H9 (cell line): ENCODE data around the gene C1QTNF3. TPM values are rescaled to one million over a fixed set of nuclear protein-coding genes. Genes with fewer than 3 reads are reported as not detected.
"Not testable (repeated sequence)": the region's sequence is repeated elsewhere in the genome, so short reads cannot be mapped to it uniquely, and the experiment has no call there.

ENCODE experiments used
- DNase-seq: peaks from one replicate; pipeline ENCODE4 v3.0.0-alpha.2; 2017
- H2AFZ ChIP-seq: one replicate; pipeline ENCODE4 v1.6.1; 2013; ENCODE audit warnings: mild to moderate bottlenecking, low read length, control low read depth, moderate library complexity
- H2AK5ac ChIP-seq: 2 replicates; pipeline ENCODE4 v1.6.1; 2013; ENCODE audit warnings: low read length, control low read depth, mixed read lengths; ENCODE audit not compliant: insufficient read length
- H2BK120ac ChIP-seq: one replicate; pipeline ENCODE4 v1.6.1; 2013; ENCODE audit warnings: low read depth, mild to moderate bottlenecking, low read length, control low read depth, inconsistent platforms; ENCODE audit not compliant: poor library complexity, severe bottlenecking
- H2BK12ac ChIP-seq: 2 replicates; pipeline ENCODE4 v1.6.1; 2013; ENCODE audit warnings: low read length, control low read depth, mixed read lengths, low read depth; ENCODE audit not compliant: insufficient read length
- H2BK15ac ChIP-seq: 2 replicates; pipeline ENCODE4 v1.6.1; 2013; ENCODE audit warnings: low read depth, low read length, control low read depth
- H2BK20ac ChIP-seq: one replicate; pipeline ENCODE4 v1.6.1; 2013; ENCODE audit warnings: low read depth, mild to moderate bottlenecking, low read length, control low read depth, inconsistent platforms; ENCODE audit not compliant: poor library complexity, severe bottlenecking
- H2BK5ac ChIP-seq: 2 replicates; pipeline ENCODE4 v1.6.1; 2013; ENCODE audit warnings: low read length, control low read depth, mixed read lengths; ENCODE audit not compliant: insufficient read length
- H3K14ac ChIP-seq: 2 replicates; pipeline ENCODE4 v1.6.1; 2013; ENCODE audit warnings: low read length, control low read depth; ENCODE audit not compliant: insufficient read depth
- H3K18ac ChIP-seq: 2 replicates; pipeline ENCODE4 v1.6.1; 2013; ENCODE audit warnings: low read depth, mild to moderate bottlenecking, mixed read lengths, low read length, control low read depth; ENCODE audit not compliant: insufficient read length
- H3K23ac ChIP-seq: 2 replicates; pipeline ENCODE4 v1.6.1; 2013; ENCODE audit warnings: low read length, control low read depth, mixed read lengths, low read depth; ENCODE audit not compliant: insufficient read length
- H3K23me2 ChIP-seq: 2 replicates; pipeline ENCODE4 v1.6.1; 2013; ENCODE audit warnings: low read depth, mild to moderate bottlenecking, mixed read lengths, low read length, control low read depth; ENCODE audit not compliant: insufficient read length, poor library complexity, severe bottlenecking
- H3K27ac ChIP-seq: 2 replicates; pipeline ENCODE4 v1.5.1; 2013; ENCODE audit warnings: low read length, control low read depth, mixed read lengths, low read depth; ENCODE audit not compliant: insufficient read length
- H3K27me3 ChIP-seq: 2 replicates; pipeline ENCODE4 v1.6.1; 2013; ENCODE audit warnings: low read length, control low read depth, inconsistent platforms; ENCODE audit not compliant: insufficient read depth
- H3K4ac ChIP-seq: 2 replicates; pipeline ENCODE4 v1.6.1; 2013; ENCODE audit warnings: low read depth, mild to moderate bottlenecking, control low read depth, inconsistent platforms, low read length, moderate library complexity
- H3K4me1 ChIP-seq: 2 replicates; pipeline ENCODE4 v1.6.1; 2013; ENCODE audit warnings: low read length, control low read depth, inconsistent platforms; ENCODE audit not compliant: insufficient read depth
- H3K4me2 ChIP-seq: 2 replicates; pipeline ENCODE4 v1.6.1; 2013; ENCODE audit warnings: low read length, control low read depth, mixed read lengths; ENCODE audit not compliant: insufficient read length, insufficient read depth
- H3K56ac ChIP-seq: 2 replicates; pipeline ENCODE4 v1.6.1; 2013; ENCODE audit warnings: low read depth, mild to moderate bottlenecking, mixed read lengths, low read length, control low read depth; ENCODE audit not compliant: insufficient read length
- H3K79me1 ChIP-seq: 2 replicates; pipeline ENCODE4 v1.6.1; 2013; ENCODE audit warnings: low read depth, mild to moderate bottlenecking, moderate library complexity, low read length, control low read depth, inconsistent platforms; ENCODE audit not compliant: insufficient read depth, poor library complexity, severe bottlenecking
- H3K79me2 ChIP-seq: 2 replicates; pipeline ENCODE4 v1.6.1; 2013; ENCODE audit warnings: low read length, control low read depth, inconsistent platforms; ENCODE audit not compliant: insufficient read depth
- H3K9ac ChIP-seq: 2 replicates; pipeline ENCODE4 v1.6.1; 2013; ENCODE audit warnings: low read length, control low read depth, mixed read lengths; ENCODE audit not compliant: insufficient read length; ENCODE audit errors: extremely low read depth
- H3K9me3 ChIP-seq: one replicate; pipeline ENCODE4 v1.6.1; 2013; ENCODE audit warnings: low read depth, low read length, inconsistent platforms; ENCODE audit not compliant: control insufficient read depth
- H3T11ph ChIP-seq: one replicate; pipeline ENCODE4 v1.6.1; 2013; ENCODE audit warnings: mild to moderate bottlenecking, low read length, control low read depth, inconsistent platforms
- H4K20me1 ChIP-seq: one replicate; pipeline ENCODE4 v1.6.1; 2013; ENCODE audit not compliant: control insufficient read depth, insufficient read length, insufficient read depth
- H4K5ac ChIP-seq: 2 replicates; pipeline ENCODE4 v1.6.1; 2013; ENCODE audit warnings: low read depth, mild to moderate bottlenecking, mixed read lengths, low read length, control low read depth; ENCODE audit not compliant: insufficient read length
- H4K8ac ChIP-seq: replicated peaks from 2 replicates; pipeline ENCODE4 v1.6.1; 2013; ENCODE audit warnings: low read length, control low read depth, mixed read lengths, low read depth; ENCODE audit not compliant: insufficient read length
- H4K91ac ChIP-seq: 2 replicates; pipeline ENCODE4 v1.6.1; 2013; ENCODE audit warnings: low read depth, mild to moderate bottlenecking, moderate library complexity, mixed read lengths, low read length, control low read depth; ENCODE audit not compliant: insufficient read length
- H3K27ac Mint-ChIP-seq, 3 experiments: 2 replicates in 2 of 3; 3 replicates in 1 of 3; pipeline ENCODE4 v1.8.0; 2020 to 2021; ENCODE audit warnings: mixed read lengths in 3 of 3, mild to moderate bottlenecking in 1 of 3, moderate library complexity in 1 of 3
- H3K27me3 Mint-ChIP-seq: 2 replicates; pipeline ENCODE4 v1.8.0; 2021; ENCODE audit warnings: low read depth, mild to moderate bottlenecking, moderate library complexity, mixed read lengths
- H3K36me3 Mint-ChIP-seq, 3 experiments: 2 replicates in 2 of 3; 3 replicates in 1 of 3; pipeline ENCODE4 v1.8.0; 2020 to 2021; ENCODE audit warnings: low read depth in 3 of 3, mixed read lengths in 3 of 3; ENCODE audit not compliant: insufficient read depth in 1 of 3
- H3K4me1 Mint-ChIP-seq, 2 experiments: 2 replicates each; pipeline ENCODE4 v1.8.0; 2020; ENCODE audit warnings: mixed read lengths in 2 of 2
- H3K4me3 Mint-ChIP-seq, 2 experiments: 2 replicates in 1 of 2; 3 replicates in 1 of 2; pipeline ENCODE4 v1.8.0; 2020 to 2021; ENCODE audit warnings: mild to moderate bottlenecking in 2 of 2, mixed read lengths in 2 of 2, moderate library complexity in 1 of 2
- H3K9me3 Mint-ChIP-seq, 2 experiments: 2 replicates in 1 of 2; 3 replicates in 1 of 2; pipeline ENCODE4 v1.8.0; 2020; ENCODE audit warnings: mild to moderate bottlenecking in 2 of 2, mixed read lengths in 2 of 2, moderate library complexity in 1 of 2
- WGBS: extraction: QIAGEN DNeasy Blood & Tissue Kit; methylation state at CpG from one replicate; pipeline ENCODE4 v1.1.7; 2013; ENCODE audit warnings: missing lambda C conversion rate, low lambda C conversion rate, mixed read lengths; ENCODE audit not compliant: insufficient read length; ENCODE audit errors: extremely low coverage; 5-methylcytosine and 5-hydroxymethylcytosine counted together
- total RNA-seq: library from RNA; stranded (reverse); gene quantifications from 2 replicates; pipeline ENCODE4 v1.2.1, GENCODE V29; 2021
- TF ChIP-seq, protein P1 (sequence below): fragments of 200-600 bp; sonication (generic); conservative IDR thresholded peaks from 3 replicates; pipeline ENCODE4 v1.8.0; 2021; ENCODE audit warnings: antibody characterized with exemption, mild to moderate bottlenecking

The C1QTNF3 gene
- total RNA-seq, 1 experiment from 2014 or later = 1.1 TPM

DNA sequence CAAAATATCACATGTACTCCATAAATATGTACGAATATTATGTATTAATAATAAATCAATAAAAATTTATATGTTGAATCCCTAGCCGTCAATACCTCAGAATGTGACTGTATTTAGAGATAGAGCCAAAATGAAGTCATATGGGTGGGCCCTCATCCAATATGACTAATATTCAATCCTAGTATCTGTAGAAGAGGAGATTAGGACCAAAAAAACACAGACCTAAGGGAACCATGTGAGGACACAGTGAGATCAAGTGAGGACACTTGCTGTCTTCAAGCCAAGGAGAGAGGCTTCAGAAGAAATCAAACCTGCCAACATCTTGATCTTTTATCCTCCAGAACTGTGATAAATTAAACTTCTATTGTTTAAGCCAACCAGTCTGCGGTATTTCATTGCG lies 31.5 kb downstream of the C1QTNF3 start:
- no peak overlapping the region for H3K23ac ChIP-seq
- H2BK15ac ChIP-seq = no peak overlapping the region
- no peak overlapping the region for H4K5ac ChIP-seq
- no peak overlapping the region for H2BK12ac ChIP-seq
- no peaks in the 10 kb centered on the region for H3K9me3 ChIP-seq
- TF ChIP-seq, protein P1, sequence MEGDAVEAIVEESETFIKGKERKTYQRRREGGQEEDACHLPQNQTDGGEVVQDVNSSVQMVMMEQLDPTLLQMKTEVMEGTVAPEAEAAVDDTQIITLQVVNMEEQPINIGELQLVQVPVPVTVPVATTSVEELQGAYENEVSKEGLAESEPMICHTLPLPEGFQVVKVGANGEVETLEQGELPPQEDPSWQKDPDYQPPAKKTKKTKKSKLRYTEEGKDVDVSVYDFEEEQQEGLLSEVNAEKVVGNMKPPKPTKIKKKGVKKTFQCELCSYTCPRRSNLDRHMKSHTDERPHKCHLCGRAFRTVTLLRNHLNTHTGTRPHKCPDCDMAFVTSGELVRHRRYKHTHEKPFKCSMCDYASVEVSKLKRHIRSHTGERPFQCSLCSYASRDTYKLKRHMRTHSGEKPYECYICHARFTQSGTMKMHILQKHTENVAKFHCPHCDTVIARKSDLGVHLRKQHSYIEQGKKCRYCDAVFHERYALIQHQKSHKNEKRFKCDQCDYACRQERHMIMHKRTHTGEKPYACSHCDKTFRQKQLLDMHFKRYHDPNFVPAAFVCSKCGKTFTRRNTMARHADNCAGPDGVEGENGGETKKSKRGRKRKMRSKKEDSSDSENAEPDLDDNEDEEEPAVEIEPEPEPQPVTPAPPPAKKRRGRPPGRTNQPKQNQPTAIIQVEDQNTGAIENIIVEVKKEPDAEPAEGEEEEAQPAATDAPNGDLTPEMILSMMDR = no peak
- H3K56ac ChIP-seq = no peak overlapping the region
- no peak overlapping the region for H2BK5ac ChIP-seq
- H2AFZ ChIP-seq = no peak overlapping the region
- peaks cover 3% of the 10 kb centered on the region for H3K23me2 ChIP-seq
- H2AK5ac ChIP-seq = no peak overlapping the region
- H3K27me3 ChIP-seq = no peaks in the 10 kb centered on the region
- H3K4me3 Mint-ChIP-seq = no peak overlapping the region
- WGBS = no CpG with 5 or more reads among the region's 4 CpGs
- H3K4me1 Mint-ChIP-seq = peaks cover 22 to 23% of the 10 kb centered on the region in 2 experiments
- no peak overlapping the region for H3K14ac ChIP-seq
- H3K4ac ChIP-seq = no peak overlapping the region
- no peaks in the 10 kb centered on the region for H3K4me1 ChIP-seq
- H3T11ph ChIP-seq = no peak overlapping the region
- no peak overlapping the region for H3K18ac ChIP-seq
- DNase-seq = no peak
- no peaks in the 10 kb centered on the region for H3K79me2 ChIP-seq
- H3K27ac ChIP-seq = no peak overlapping the region
- H3K36me3 Mint-ChIP-seq = no peaks in the 10 kb centered on the region
- no peak overlapping the region for H4K91ac ChIP-seq
- H3K4me2 ChIP-seq = no peak overlapping the region
- no peak overlapping the region for H2BK120ac ChIP-seq
- H4K20me1 ChIP-seq = no peaks in the 10 kb centered on the region
- no peaks in the 10 kb centered on the region for H3K27me3 Mint-ChIP-seq
- H2BK20ac ChIP-seq = no peak overlapping the region
- H3K79me1 ChIP-seq = no peaks in the 10 kb centered on the region
- H3K27ac Mint-ChIP-seq = no peak overlapping the region
- H4K8ac ChIP-seq = no peak overlapping the region
- no peaks in the 10 kb centered on the region for H3K9me3 Mint-ChIP-seq
- H3K9ac ChIP-seq = no peak overlapping the region

DNA sequence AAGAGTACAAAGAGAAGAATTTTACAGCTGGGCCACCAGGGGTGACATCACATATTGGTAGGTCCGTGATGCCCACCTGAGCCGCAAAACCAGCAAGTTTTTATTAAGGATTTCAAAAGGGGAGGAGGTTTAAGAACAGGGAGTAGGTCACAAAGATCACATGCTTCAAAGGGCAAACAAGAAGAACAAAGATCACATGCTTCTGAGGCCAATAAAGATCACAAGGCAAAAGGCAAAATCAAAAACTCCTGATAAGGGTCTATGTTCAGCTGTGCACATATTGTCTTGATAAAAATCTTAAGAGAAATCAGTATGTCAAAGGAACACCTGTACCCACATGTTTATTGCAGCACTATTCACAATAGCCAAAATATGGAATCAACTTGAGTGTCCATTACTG lies 32.9 kb downstream of the C1QTNF3 start:
- not testable (repeated sequence) for H3K9me3 ChIP-seq, H3K56ac ChIP-seq, H3K14ac ChIP-seq, H3K27ac ChIP-seq, H3K23ac ChIP-seq, H2BK12ac ChIP-seq, H2BK5ac ChIP-seq, H2AK5ac ChIP-seq, H3K4ac ChIP-seq, H2BK15ac ChIP-seq, H3K27me3 ChIP-seq, DNase-seq, H3K4me1 ChIP-seq, H2AFZ ChIP-seq, H4K8ac ChIP-seq, H2BK120ac ChIP-seq, H3K4me3 Mint-ChIP-seq, H3K9ac ChIP-seq, H3K23me2 ChIP-seq, H3K79me2 ChIP-seq, H3K9me3 Mint-ChIP-seq, H4K20me1 ChIP-seq, H3K27me3 Mint-ChIP-seq, H4K5ac ChIP-seq, H3K79me1 ChIP-seq, H3K18ac ChIP-seq, H3K4me2 ChIP-seq, H2BK20ac ChIP-seq, H3K36me3 Mint-ChIP-seq, H3T11ph ChIP-seq, H3K27ac Mint-ChIP-seq, H4K91ac ChIP-seq
- WGBS = no CpG with 5 or more reads among the region's 2 CpGs
- H3K4me1 Mint-ChIP-seq = peaks cover 25 to 26% of the 10 kb centered on the region in 2 experiments
